ENCODE results near the gene CDK18.

The CDK18 gene

GRCh38 chr1:205541161-205541886, 36.9 kb downstream of the CDK18 start:
- CTCF ChIA-PET, result interaction anchor here (0.9 kb wide), 1 partner anchor 51 kb away, joined by 3 read pairs; no protein-coding TSS in a partner anchor
- DNase-seq (ENCODE audit: extremely low spot score), result no peak
- POLR2A ChIA-PET, result no interaction called here
- TF ChIP-seq CTBP1 (IDR thresholded peaks at IDR 0.05; ENCODE audit: borderline replicate concordance), result no peak
- no peak for TF ChIP-seq ZNF384 (IDR thresholded peaks at IDR 0.05)
- no peak for TF ChIP-seq L3MBTL2 (conservative IDR thresholded peaks at IDR 0.05)
- no peak for TF ChIP-seq TARDBP (IDR thresholded peaks at IDR 0.05)
- TF ChIP-seq ARNT (IDR thresholded peaks at IDR 0.05), result no peak
- no peak for TF ChIP-seq FOXA1 (IDR thresholded peaks at IDR 0.05)
- no peak for TF ChIP-seq NFRKB (IDR thresholded peaks at IDR 0.05)
- no peak for TF ChIP-seq FOXM1 (IDR thresholded peaks at IDR 0.05; ENCODE audit: borderline replicate concordance)
- TF ChIP-seq HDGF (IDR thresholded peaks at IDR 0.05; ENCODE audit: borderline replicate concordance), result no peak

GRCh38 chr1:205542367-205542766, 37.9 kb downstream of the CDK18 start:
- no peak for DNase-seq (ENCODE audit: extremely low spot score)
- ChIA-PET CTCF (interaction anchor here (0.6 kb wide), 1 partner anchor 54 kb away, joined by 3 read pairs; no protein-coding TSS in a partner anchor), POLR2A (no interaction called here)
- no peak for TF ChIP-seq SUZ12 (IDR thresholded peaks at IDR 0.05)
- no peak for TF ChIP-seq LEF1 (IDR thresholded peaks at IDR 0.05; ENCODE audit: borderline replicate concordance)
- TF ChIP-seq BHLHE40 (IDR thresholded peaks at IDR 0.05; ENCODE audit: borderline replicate concordance), result no peak
- TF ChIP-seq HDGF (IDR thresholded peaks at IDR 0.05; ENCODE audit: borderline replicate concordance), result no peak
- TF ChIP-seq TARDBP (IDR thresholded peaks at IDR 0.05), result no peak
- no peak for TF ChIP-seq ARNT (IDR thresholded peaks at IDR 0.05)
- TF ChIP-seq ELF4 (IDR thresholded peaks at IDR 0.05), result no peak
- TF ChIP-seq CTBP1 (IDR thresholded peaks at IDR 0.05; ENCODE audit: borderline replicate concordance), result no peak
- no peak for TF ChIP-seq NFRKB (IDR thresholded peaks at IDR 0.05)
- no peak for TF ChIP-seq FOXK2 (IDR thresholded peaks at IDR 0.05)
- TF ChIP-seq FOXA1 (IDR thresholded peaks at IDR 0.05), result no peak
- no peak for TF ChIP-seq PKNOX1 (IDR thresholded peaks at IDR 0.05)

- ChIA-PET POLR2A (no interaction called here), CTCF (interaction anchor here (0.9 to 1.2 kb wide), 2 partner anchors 20 to 115 kb away, joined by 3 to 4 read pairs; no protein-coding TSS in a partner anchor)
- DNase-seq (ENCODE audit: extremely low spot score), result no peak
- TF ChIP-seq PKNOX1 (IDR thresholded peaks at IDR 0.05) (no peak), ZNF384 (IDR thresholded peaks at IDR 0.05) (no peak), FOXA1 (IDR thresholded peaks at IDR 0.05) (no peak), HDGF (IDR thresholded peaks at IDR 0.05; ENCODE audit: borderline replicate concordance) (no peak), ELF4 (IDR thresholded peaks at IDR 0.05) (no peak), NFRKB (IDR thresholded peaks at IDR 0.05) (no peak), CTBP1 (IDR thresholded peaks at IDR 0.05; ENCODE audit: borderline replicate concordance) (no peak), FOXK2 (IDR thresholded peaks at IDR 0.05) (no peak), ARNT (IDR thresholded peaks at IDR 0.05) (no peak), BHLHE40 (IDR thresholded peaks at IDR 0.05; ENCODE audit: borderline replicate concordance) (no peak), L3MBTL2 (conservative IDR thresholded peaks at IDR 0.05) (no peak), SUZ12 (IDR thresholded peaks at IDR 0.05) (no peak), SP1 (IDR thresholded peaks at IDR 0.05) (no peak), FOXM1 (IDR thresholded peaks at IDR 0.05; ENCODE audit: borderline replicate concordance) (no peak), TARDBP (IDR thresholded peaks at IDR 0.05) (no peak), LEF1 (IDR thresholded peaks at IDR 0.05; ENCODE audit: borderline replicate concordance) (no peak)
Observed at GRCh38 chr1:205543351-205544301, 39.2 kb downstream of the CDK18 start.

GRCh38 chr1:205545001-205545919, 40.8 kb downstream of the CDK18 start:
- DNase-seq (ENCODE audit: extremely low spot score), result no peak
- POLR2A ChIA-PET, result no interaction called here
- TF ChIP-seq ARNT (IDR thresholded peaks at IDR 0.05) (no peak), ZNF384 (IDR thresholded peaks at IDR 0.05) (no peak), SP1 (IDR thresholded peaks at IDR 0.05) (no peak), TARDBP (IDR thresholded peaks at IDR 0.05) (no peak), HDGF (IDR thresholded peaks at IDR 0.05; ENCODE audit: borderline replicate concordance) (no peak), ELF4 (IDR thresholded peaks at IDR 0.05) (no peak), BHLHE40 (IDR thresholded peaks at IDR 0.05; ENCODE audit: borderline replicate concordance) (no peak), NFRKB (IDR thresholded peaks at IDR 0.05) (no peak), SUZ12 (IDR thresholded peaks at IDR 0.05) (no peak), L3MBTL2 (conservative IDR thresholded peaks at IDR 0.05) (no peak), FOXA1 (IDR thresholded peaks at IDR 0.05) (no peak), FOXK2 (IDR thresholded peaks at IDR 0.05) (no peak), PKNOX1 (IDR thresholded peaks at IDR 0.05) (no peak)
- CTCF ChIA-PET, result no interaction called here

GRCh38 chr1:205545991-205546390, 41.5 kb downstream of the CDK18 start:
- TF ChIP-seq SP1 (IDR thresholded peaks at IDR 0.05), result no peak
- no peak for DNase-seq (ENCODE audit: extremely low spot score)
- ChIA-PET POLR2A (no interaction called here), CTCF (no interaction called here)
